Measurements from ENCODE around the gene VWA2.

The VWA2 gene

GRCh38 chr10:114281461-114281860 lies 42.4 kb downstream of the VWA2 start:
- in situ Hi-C loops (cut with MboI; ENCODE audit: low sequenced_read_pairs, unreplicated experiment): loop anchor here (25.0 kb wide), 1 partner anchor 856 kb away; no protein-coding TSS in a partner anchor
- no peak for DNase-seq (ENCODE audit: low spot score)
- TF ChIP-seq, protein P1, sequence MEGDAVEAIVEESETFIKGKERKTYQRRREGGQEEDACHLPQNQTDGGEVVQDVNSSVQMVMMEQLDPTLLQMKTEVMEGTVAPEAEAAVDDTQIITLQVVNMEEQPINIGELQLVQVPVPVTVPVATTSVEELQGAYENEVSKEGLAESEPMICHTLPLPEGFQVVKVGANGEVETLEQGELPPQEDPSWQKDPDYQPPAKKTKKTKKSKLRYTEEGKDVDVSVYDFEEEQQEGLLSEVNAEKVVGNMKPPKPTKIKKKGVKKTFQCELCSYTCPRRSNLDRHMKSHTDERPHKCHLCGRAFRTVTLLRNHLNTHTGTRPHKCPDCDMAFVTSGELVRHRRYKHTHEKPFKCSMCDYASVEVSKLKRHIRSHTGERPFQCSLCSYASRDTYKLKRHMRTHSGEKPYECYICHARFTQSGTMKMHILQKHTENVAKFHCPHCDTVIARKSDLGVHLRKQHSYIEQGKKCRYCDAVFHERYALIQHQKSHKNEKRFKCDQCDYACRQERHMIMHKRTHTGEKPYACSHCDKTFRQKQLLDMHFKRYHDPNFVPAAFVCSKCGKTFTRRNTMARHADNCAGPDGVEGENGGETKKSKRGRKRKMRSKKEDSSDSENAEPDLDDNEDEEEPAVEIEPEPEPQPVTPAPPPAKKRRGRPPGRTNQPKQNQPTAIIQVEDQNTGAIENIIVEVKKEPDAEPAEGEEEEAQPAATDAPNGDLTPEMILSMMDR (IDR thresholded peaks at IDR 0.05; ENCODE audit: borderline replicate concordance, control extremely low read depth, extremely low read depth, insufficient read depth, missing control alignments): no peak

DNA sequence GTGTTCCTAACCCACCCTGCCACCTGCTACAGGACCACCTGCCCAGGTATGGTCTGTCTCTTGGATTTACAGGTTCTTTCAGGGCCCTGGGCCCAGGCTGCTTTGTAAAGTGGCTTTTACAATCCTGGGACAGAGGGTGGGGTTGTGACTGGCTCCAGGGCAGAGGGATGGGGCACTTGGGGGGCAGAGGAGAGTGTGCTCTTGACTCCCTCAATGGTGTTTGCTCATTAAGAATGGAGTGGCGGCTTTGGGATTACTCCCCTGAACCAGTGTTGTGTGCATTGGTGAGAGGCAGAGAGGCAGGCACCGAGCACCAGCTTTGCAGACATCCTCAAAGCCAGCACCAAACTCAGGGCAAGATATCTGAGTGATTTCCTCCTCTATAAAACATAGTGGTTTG lies 43.5 kb downstream of the VWA2 start:
- in situ Hi-C loops (cut with MboI; ENCODE audit: low sequenced_read_pairs, unreplicated experiment): loop anchor here (25.0 kb wide), 1 partner anchor 855 kb away; no protein-coding TSS in a partner anchor
- TF ChIP-seq, protein P1 (IDR thresholded peaks at IDR 0.05; ENCODE audit: borderline replicate concordance, control extremely low read depth, extremely low read depth, insufficient read depth, missing control alignments): no peak
- DNase-seq (ENCODE audit: low spot score): no peak

DNA sequence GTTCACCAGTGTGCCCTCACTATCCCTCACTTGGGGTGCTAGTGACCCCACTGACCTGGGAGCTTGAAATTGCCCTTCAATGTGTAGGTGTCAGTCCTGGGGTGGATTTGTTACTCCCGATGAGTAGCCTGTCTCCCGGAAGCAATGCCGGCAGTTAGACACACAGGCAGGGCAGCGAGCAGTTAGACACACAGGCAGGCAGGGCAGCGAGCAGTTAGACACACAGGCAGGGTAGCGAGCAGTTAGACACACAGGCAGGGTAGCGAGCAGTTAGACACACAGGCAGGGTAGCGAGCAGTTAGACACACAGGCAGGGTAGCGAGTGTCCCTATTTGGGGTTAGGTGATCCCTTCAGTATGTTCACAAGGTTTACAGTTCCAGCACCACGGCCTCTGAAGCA lies 44.0 kb downstream of the VWA2 start:
- DNase-seq (ENCODE audit: low spot score): no peak
- in situ Hi-C loops (cut with MboI; ENCODE audit: low sequenced_read_pairs, unreplicated experiment): loop anchor here (25.0 kb wide), 1 partner anchor 854 kb away; no protein-coding TSS in a partner anchor
- TF ChIP-seq, protein P1 (IDR thresholded peaks at IDR 0.05; ENCODE audit: borderline replicate concordance, control extremely low read depth, extremely low read depth, insufficient read depth, missing control alignments): no peak

- no peak for DNase-seq (ENCODE audit: low spot score)
- in situ Hi-C loops (cut with MboI; ENCODE audit: low sequenced_read_pairs, unreplicated experiment): loop anchor here (25.0 kb wide), 1 partner anchor 854 kb away; no protein-coding TSS in a partner anchor
- TF ChIP-seq, protein P1 (IDR thresholded peaks at IDR 0.05; ENCODE audit: borderline replicate concordance, control extremely low read depth, extremely low read depth, insufficient read depth, missing control alignments): no peak
Observed at GRCh38 chr10:114283535-114284234, 44.6 kb downstream of the VWA2 start.

- no peak for DNase-seq (ENCODE audit: low spot score)
- TF ChIP-seq, protein P1 (IDR thresholded peaks at IDR 0.05; ENCODE audit: borderline replicate concordance, control extremely low read depth, extremely low read depth, insufficient read depth, missing control alignments): no peak
- in situ Hi-C loops (cut with MboI; ENCODE audit: low sequenced_read_pairs, unreplicated experiment): loop anchor here (25.0 kb wide), 1 partner anchor 853 kb away; no protein-coding TSS in a partner anchor
Observed at GRCh38 chr10:114284346-114285071, 45.5 kb downstream of the VWA2 start.

GRCh38 chr10:114285961-114286441 lies 46.9 kb downstream of the VWA2 start:
- DNase-seq (ENCODE audit: low spot score): no peak
- in situ Hi-C loops (cut with MboI; ENCODE audit: low sequenced_read_pairs, unreplicated experiment): loop anchor here (25.0 kb wide), 1 partner anchor 851 kb away; no protein-coding TSS in a partner anchor
- TF ChIP-seq, protein P1 (IDR thresholded peaks at IDR 0.05; ENCODE audit: borderline replicate concordance, control extremely low read depth, extremely low read depth, insufficient read depth, missing control alignments): no peak

All from GM13976 (cell line).